ENCODE measurements around the gene PPFIA1. TPM values are rescaled to one million over a fixed set of nuclear protein-coding genes. Genes with fewer than 3 reads are reported as not detected.

The PPFIA1 gene
- total RNA-seq, 2 donors from 2014 or later, result 45.6 to 49.4 TPM

DNA sequence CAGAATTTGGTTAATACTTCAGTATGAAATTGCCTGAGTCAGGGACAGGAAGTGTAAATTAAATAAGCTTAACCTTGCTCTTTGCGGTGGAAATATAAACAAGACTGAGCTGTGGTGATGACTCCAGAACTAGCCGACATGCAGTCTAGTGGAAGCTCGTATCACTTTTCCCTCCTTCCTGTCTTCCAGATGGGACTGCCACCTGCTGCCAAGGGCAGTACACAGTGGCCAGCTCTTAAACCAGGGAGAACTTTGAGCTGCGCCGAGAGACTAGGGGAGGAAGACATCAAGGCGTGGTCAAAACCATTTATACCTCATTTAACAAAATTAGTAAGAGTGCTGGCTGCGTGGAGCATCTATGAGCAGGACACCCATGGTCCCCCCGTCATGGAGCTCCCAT, 96.6 kb downstream of the PPFIA1 start:
- no peaks in the 10 kb centered on the region for H3K9me3 ChIP-seq (ENCODE audit: control insufficient read depth, low read length, poor library complexity, severe bottlenecking)
- Mint-ChIP-seq H3K27ac (no peak overlapping the region), H3K27me3 (no peaks in the 10 kb centered on the region), H3K36me3 (ENCODE audit: low read depth) (peaks cover 2% of the 10 kb centered on the region), H3K4me1 (peaks cover 18% of the 10 kb centered on the region), H3K4me3 (no peak overlapping the region)
- ATAC-seq (no peak), DNase-seq (no peak)

DNA sequence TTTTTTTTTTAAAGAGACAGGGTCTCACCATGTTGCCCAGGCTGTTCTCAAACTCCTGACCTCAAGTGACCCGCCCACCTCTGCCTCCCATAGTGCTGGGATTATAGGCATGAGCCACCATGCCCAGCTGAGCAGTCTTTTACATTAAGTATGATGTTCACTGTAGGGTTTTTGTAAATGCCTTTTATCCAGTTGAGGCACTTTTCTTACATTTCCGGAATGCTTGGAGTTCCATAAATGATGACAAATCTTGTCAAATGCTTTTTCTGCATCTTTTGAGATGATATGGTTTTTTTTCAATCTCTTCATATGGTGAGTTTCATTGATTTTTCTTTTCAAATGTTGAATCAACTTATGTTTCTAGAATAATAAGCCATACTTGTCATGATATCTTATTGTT, 98.5 kb downstream of the PPFIA1 start:
- Mint-ChIP-seq H3K27ac (no peak overlapping the region), H3K4me3 (no peak overlapping the region), H3K36me3 (ENCODE audit: low read depth) (no peaks in the 10 kb centered on the region), H3K27me3 (no peaks in the 10 kb centered on the region), H3K4me1 (peaks cover 15% of the 10 kb centered on the region)
- ATAC-seq (no peak), DNase-seq (no peak)
- no peaks in the 10 kb centered on the region for H3K9me3 ChIP-seq (ENCODE audit: control insufficient read depth, low read length, poor library complexity, severe bottlenecking)

DNA sequence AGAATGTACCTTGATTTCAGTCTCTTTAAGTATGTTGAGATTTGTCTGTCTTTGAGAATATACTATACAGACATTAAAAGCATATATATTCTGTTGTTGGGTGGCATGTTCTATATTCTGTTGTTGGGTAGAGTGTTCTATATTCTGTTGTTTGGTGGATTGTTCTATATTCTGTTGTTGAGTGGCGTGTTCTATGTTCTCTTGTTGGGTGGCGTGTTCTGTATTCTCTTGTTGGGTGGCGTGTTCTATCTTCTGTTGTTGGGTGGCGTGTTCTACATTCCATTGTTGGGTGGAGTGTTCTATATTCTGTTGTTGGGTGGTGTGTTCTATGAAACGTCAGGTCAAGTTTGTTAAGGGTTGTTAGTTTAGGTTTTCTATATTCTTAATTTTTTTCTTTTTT, 100.8 kb downstream of the PPFIA1 start:
- H3K27me3 Mint-ChIP-seq, result no peaks in the 10 kb centered on the region
- no peak overlapping the region for H3K4me3 Mint-ChIP-seq
- H3K36me3 Mint-ChIP-seq (ENCODE audit: low read depth), result no peaks in the 10 kb centered on the region
- no peak for ATAC-seq
- DNase-seq, result no peak
- no peaks in the 10 kb centered on the region for H3K4me1 Mint-ChIP-seq
- no peak overlapping the region for H3K27ac Mint-ChIP-seq
- no peaks in the 10 kb centered on the region for H3K9me3 ChIP-seq (ENCODE audit: control insufficient read depth, low read length, poor library complexity, severe bottlenecking)

DNA sequence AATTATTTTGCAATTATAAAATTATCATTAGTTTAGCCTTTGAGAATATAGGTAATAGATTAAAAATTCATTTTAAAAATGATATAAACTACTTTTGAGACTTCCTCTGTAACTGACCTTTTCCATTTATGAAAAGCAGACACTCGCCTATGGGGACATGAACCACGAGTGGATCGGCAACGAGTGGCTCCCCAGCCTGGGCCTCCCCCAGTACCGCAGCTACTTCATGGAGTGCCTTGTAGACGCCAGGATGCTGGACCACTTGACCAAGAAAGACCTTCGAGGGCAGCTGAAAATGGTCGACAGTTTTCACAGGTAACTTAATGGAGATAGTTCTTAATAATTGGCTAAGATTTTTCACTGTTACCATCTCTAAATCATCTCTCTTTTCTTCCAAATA, 101.6 kb downstream of the PPFIA1 start:
- Mint-ChIP-seq H3K4me3 (no peak overlapping the region), H3K27me3 (no peaks in the 10 kb centered on the region), H3K36me3 (ENCODE audit: low read depth) (no peaks in the 10 kb centered on the region), H3K27ac (no peak overlapping the region), H3K4me1 (no peaks in the 10 kb centered on the region)
- ATAC-seq (no peak), DNase-seq (no peak)
- H3K9me3 ChIP-seq (ENCODE audit: control insufficient read depth, low read length, poor library complexity, severe bottlenecking), result no peaks in the 10 kb centered on the region

DNA sequence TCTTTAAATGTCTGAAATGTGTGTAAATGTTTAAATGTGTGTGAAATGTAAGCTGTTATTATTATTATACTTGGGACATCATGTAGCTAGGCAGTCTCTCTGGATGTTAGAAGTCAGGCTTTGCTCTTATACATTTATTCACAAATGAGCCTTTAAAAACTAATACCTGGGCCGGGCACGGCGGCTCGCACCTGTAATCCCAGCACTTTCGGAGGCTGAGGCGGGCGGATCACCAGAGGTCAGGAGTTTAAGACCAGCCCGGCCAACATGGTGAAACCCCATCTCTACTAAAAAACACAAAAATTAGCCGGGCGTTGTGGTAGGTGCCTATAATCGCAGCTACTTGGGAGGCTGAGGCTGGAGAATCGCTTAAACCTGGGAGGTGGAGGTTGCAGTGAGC, 106.1 kb downstream of the PPFIA1 start:
- no peak for ATAC-seq
- Mint-ChIP-seq H3K36me3 (ENCODE audit: low read depth) (peaks cover 2% of the 10 kb centered on the region), H3K27me3 (no peaks in the 10 kb centered on the region)

DNA sequence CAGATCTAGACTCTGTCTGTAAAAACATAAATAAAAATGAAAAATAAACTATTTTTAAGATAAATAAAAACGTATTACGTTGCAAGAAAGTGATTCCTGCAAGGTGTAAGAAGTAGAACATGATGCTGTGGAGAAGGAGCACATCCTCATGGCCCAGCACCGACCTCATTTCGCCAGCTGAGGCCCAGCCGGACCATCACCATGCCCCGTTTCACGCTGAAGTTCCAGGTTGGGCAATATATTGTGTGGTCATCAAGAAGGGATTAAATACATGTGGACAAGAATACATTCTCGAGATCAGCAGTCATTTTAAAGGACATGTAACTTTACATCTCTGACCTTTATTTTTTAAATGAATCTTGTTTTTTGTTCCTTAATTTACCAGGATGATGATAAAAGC, 107.2 kb downstream of the PPFIA1 start:
- no peaks in the 10 kb centered on the region for H3K9me3 ChIP-seq (ENCODE audit: control insufficient read depth, low read length, poor library complexity, severe bottlenecking)
- Mint-ChIP-seq H3K4me1 (peaks cover 5% of the 10 kb centered on the region), H3K27me3 (no peaks in the 10 kb centered on the region), H3K27ac (no peak overlapping the region), H3K4me3 (no peak overlapping the region), H3K36me3 (ENCODE audit: low read depth) (peaks cover 4% of the 10 kb centered on the region)
- DNase-seq, result no peak
- no peak for ATAC-seq

More for the DNA sequence above, 106.1 kb downstream of the PPFIA1 start:
- Mint-ChIP-seq H3K4me1 (peaks cover 2% of the 10 kb centered on the region), H3K4me3 (no peak overlapping the region), H3K27ac (no peak overlapping the region)
- no peaks in the 10 kb centered on the region for H3K9me3 ChIP-seq (ENCODE audit: control insufficient read depth, low read length, poor library complexity, severe bottlenecking)
- no peak for DNase-seq

DNA sequence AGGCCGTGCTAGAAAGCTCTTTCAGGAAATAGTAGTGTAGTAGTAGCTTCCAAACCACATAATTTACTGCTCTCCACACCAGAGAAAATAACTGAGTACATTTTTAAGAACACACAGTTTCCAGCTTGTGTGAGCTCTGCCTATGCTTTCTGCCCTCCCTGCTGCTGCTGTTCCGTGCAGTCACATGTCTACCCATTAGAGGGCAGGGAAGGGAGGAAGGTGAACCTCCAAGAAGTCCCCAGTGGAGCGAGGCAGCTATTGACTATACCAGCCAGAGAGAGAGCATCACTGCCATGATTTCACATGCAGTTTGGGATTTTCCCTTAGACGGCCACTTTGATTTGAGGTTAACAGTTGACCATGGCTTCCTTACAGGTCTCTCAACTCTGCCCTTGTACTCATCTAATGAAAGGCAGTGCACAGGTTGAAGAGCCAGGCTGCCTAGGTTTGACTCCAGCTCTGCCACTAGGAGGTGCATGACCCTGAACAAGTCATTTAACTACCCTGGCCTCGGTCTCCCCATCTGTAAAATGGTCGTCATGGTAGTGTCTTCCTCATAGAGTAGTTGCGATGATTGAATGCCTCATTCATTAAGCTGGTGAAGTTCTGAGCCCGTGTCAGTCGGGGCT, 108.1 kb downstream of the PPFIA1 start:
- H3K9me3 ChIP-seq (ENCODE audit: control insufficient read depth, low read length, poor library complexity, severe bottlenecking), result no peaks in the 10 kb centered on the region
- H3K27me3 Mint-ChIP-seq, result no peaks in the 10 kb centered on the region
- H3K4me3 Mint-ChIP-seq, result no peak overlapping the region
- DNase-seq, result no peak
- peaks cover 4% of the 10 kb centered on the region for H3K36me3 Mint-ChIP-seq (ENCODE audit: low read depth)
- H3K27ac Mint-ChIP-seq, result no peak overlapping the region
- ATAC-seq, result no peak
- H3K4me1 Mint-ChIP-seq, result peaks cover 5% of the 10 kb centered on the region

DNA sequence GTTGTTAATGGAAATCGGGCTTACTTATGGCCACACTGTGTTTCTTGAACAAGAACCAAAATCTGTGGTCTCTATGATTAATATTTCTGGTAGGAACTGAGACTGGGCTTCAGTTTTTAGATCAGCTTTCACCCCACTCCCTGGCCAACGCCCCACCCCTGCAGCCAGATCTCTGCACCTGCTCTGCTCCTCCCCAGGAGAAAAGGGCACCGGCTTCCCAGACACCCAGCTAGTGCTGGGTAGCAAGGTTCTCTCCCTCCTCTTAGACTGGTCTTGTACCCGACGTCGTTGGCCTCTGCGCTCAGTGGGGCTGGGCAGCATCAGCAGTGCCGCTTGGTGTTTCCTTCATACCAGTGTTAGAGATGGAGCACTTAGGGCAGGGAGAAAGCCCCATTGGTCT, 110.9 kb downstream of the PPFIA1 start:
- ATAC-seq (no peak), DNase-seq (no peak)
- Mint-ChIP-seq H3K27ac (no peak overlapping the region), H3K4me3 (no peak overlapping the region), H3K27me3 (no peaks in the 10 kb centered on the region), H3K4me1 (peaks cover 5% of the 10 kb centered on the region), H3K36me3 (ENCODE audit: low read depth) (peaks cover 7% of the 10 kb centered on the region)
- no peaks in the 10 kb centered on the region for H3K9me3 ChIP-seq (ENCODE audit: control insufficient read depth, low read length, poor library complexity, severe bottlenecking)

DNA sequence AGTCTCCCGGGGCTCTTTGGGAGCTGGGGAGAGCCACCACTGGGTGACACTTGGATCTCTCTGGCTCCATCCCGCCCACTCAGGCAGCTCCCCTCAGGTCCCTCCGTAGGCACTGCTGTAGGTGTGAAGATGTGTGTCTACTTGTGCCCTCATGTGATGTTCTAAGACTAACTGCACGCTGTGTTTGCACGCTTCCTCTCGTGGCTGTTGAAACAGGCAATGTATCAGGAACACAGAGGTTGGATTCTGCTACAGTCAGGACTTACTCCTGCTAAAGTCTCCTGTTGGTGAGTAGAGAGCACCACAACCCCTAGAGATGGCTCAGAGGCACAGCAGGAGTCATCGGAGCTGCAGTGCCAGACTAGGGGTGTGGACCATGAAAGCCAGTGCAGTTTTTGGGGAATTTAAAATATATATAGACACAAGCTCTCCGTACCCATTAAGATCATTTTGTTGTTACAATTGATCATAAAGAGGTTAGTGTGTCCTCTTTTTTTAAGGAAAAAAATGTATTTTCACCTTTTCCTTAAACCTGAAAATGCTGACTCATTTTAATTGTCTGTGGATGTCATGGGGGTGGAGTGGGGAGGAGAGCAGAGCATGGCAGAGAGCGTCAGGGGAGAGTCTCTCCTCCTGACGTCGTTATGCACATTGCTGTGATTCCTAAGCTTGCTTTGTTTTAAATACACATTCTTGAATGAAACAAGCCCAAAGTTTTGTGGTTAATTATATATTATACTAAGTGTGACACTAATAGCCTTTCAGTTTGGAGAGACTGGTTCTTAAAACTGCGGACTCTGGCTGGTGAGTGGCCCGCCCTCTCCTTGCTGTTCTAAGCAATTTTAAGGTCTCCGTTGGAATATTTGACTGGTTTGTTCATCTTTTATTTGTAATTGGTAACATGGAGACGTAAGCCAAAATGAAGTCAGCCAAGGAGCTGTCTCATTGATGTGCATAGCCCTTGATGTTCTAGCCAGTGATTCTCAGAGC, 111.7 kb downstream of the PPFIA1 start:
- H3K27ac Mint-ChIP-seq, result no peak overlapping the region
- no peak for ATAC-seq
- no peaks in the 10 kb centered on the region for H3K27me3 Mint-ChIP-seq
- H3K9me3 ChIP-seq (ENCODE audit: control insufficient read depth, low read length, poor library complexity, severe bottlenecking), result no peaks in the 10 kb centered on the region
- peaks cover 5% of the 10 kb centered on the region for H3K4me1 Mint-ChIP-seq
- peaks cover 7% of the 10 kb centered on the region for H3K36me3 Mint-ChIP-seq (ENCODE audit: low read depth)
- no peak overlapping the region for H3K4me3 Mint-ChIP-seq
- no peak for DNase-seq

DNA sequence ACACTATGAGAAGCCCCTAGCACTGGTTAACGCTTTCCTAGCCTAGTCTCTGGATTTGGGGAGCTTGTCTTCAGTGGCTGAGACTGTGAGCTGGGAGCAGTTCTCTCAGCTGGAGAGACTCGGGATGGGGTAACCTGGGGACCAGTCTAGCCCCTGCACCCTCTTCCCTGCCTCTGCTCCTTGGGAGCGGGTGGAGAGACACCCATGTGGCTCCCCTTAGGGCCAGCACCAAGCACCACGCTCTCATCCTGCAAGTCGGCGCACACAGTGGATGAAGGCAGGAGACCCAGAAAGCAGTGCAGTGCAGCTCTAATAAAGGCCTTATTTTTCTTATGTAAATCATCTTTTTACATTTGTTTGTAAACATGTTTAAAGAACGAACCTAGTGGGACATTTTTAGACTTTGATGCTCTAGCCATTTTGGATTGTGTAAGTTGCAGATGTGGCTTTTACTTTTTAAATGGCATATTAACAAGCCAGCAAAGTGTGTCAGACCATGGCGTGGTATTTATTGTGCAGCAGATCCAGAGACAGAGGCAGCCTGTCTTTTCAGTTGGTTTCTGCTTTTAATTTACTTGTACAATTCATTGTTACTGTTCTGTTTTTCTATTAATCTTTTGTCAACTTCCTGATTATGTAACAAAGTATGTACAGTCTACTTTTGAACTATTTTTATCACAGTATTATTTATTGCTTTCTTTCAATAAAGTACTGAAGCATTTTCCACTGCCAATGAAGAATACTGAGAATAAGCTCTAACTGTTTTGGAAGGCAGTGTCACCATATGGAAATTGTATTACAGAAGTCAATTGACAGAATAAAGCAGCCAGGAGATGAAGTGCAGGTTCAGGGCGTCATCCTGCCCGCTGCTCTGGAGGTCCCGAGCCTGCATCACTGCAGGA, 113.4 kb downstream of the PPFIA1 start:
- Mint-ChIP-seq H3K27me3 (no peaks in the 10 kb centered on the region), H3K4me3 (no peak overlapping the region), H3K27ac (no peak overlapping the region), H3K36me3 (ENCODE audit: low read depth) (peaks cover 7% of the 10 kb centered on the region), H3K4me1 (peaks cover 5% of the 10 kb centered on the region)
- DNase-seq (no peak), ATAC-seq (no peak)
- no peaks in the 10 kb centered on the region for H3K9me3 ChIP-seq (ENCODE audit: control insufficient read depth, low read length, poor library complexity, severe bottlenecking)

DNA sequence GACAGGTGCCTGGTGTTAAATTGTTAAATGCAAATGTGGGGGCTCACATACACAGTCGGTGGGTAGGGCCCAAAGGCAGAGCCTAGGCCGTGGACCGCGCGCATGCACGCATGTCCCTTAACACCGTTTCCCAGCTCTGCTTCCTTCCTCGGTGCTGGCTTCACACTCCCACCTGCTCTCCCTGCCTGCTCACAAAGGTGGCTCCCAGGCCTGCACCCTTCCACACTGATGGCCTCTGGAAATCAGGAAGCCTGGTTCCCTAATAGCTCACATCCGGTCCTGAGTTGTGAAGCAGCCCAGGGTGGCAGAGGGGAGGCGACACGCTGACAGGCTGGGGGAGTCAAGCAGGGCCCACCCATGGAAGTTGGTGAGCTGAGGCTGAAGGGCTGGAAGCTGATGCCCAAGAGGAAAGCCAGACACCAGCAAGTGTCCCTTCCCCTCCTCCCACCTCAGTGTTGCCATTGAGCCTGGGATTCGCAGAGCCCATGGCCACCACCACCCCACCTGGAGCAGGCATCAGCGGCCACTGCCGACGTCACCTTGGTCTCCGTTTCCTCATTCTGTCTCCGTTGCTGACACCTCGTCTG, 114.2 kb downstream of the PPFIA1 start:
- H3K9me3 ChIP-seq (ENCODE audit: control insufficient read depth, low read length, poor library complexity, severe bottlenecking), result no peaks in the 10 kb centered on the region
- no peaks in the 10 kb centered on the region for H3K27me3 Mint-ChIP-seq
- ATAC-seq, result no peak
- DNase-seq, result no peak
- H3K27ac Mint-ChIP-seq, result no peak overlapping the region
- H3K36me3 Mint-ChIP-seq (ENCODE audit: low read depth), result peaks cover 7% of the 10 kb centered on the region
- peaks cover 5% of the 10 kb centered on the region for H3K4me1 Mint-ChIP-seq
- no peak overlapping the region for H3K4me3 Mint-ChIP-seq

DNA sequence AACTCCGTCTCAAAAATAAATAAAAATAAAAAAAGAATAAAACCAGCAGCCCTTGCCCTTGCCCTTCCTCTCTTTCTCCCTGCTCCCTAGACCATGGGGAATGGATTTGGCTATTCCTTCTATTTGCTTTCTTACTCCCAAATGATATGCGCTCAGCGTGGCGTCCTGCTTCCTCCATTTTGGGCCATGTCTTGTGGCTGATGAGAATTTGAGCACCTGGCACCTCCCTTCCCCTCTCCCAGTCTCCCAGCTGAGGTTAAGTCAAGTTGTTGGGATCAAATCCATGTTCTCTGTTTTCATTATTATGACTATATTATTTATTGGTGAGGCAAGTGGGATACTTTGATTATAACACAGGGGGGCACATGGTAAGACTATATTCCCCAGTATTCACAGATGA, 117.1 kb downstream of the PPFIA1 start:
- Mint-ChIP-seq H3K4me3 (no peak overlapping the region), H3K27me3 (no peaks in the 10 kb centered on the region)

DNA sequence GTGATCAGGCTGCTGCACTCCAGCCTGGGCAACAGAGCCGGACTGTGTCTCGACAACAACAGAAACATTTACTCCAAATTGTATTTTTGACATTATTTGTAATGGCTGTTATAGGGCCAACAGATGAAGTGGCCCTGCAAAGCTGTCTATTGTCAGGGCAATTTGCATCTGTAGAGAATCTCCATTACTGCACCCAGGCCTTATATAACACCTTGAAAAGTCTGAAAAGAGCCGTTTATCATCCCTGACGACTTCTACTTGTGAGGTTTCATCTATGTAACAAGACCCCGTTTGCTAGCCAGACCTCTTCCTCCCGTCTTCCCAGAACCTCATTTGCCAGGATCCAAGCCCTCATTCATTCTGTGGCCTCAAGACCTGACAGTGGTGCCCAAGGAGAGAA, 118.7 kb downstream of the PPFIA1 start:
- no peak overlapping the region for H3K27ac Mint-ChIP-seq
- H3K36me3 Mint-ChIP-seq (ENCODE audit: low read depth), result peaks cover 3% of the 10 kb centered on the region
- ATAC-seq, result no peak
- H3K4me3 Mint-ChIP-seq, result no peak overlapping the region
- H3K4me1 Mint-ChIP-seq, result no peaks in the 10 kb centered on the region
- peaks cover 12% of the 10 kb centered on the region for H3K27me3 Mint-ChIP-seq
- DNase-seq, result no peak
- H3K9me3 ChIP-seq (ENCODE audit: control insufficient read depth, low read length, poor library complexity, severe bottlenecking), result no peaks in the 10 kb centered on the region

More for the DNA sequence above, 117.1 kb downstream of the PPFIA1 start:
- DNase-seq (no peak), ATAC-seq (no peak)
- H3K27ac Mint-ChIP-seq, result no peak overlapping the region
- H3K9me3 ChIP-seq (ENCODE audit: control insufficient read depth, low read length, poor library complexity, severe bottlenecking), result no peaks in the 10 kb centered on the region
- H3K4me1 Mint-ChIP-seq, result no peaks in the 10 kb centered on the region
- H3K36me3 Mint-ChIP-seq (ENCODE audit: low read depth), result peaks cover 3% of the 10 kb centered on the region
